NCI-H1930 (cell line): ENCODE data around the gene ARRDC1.

Experiments used
- DNase-seq, 2 experiments: peaks; one replicate each; lab custom pipeline; 2025; lab: John Stamatoyannopoulos, UW

ARRDC1 gene

DNA sequence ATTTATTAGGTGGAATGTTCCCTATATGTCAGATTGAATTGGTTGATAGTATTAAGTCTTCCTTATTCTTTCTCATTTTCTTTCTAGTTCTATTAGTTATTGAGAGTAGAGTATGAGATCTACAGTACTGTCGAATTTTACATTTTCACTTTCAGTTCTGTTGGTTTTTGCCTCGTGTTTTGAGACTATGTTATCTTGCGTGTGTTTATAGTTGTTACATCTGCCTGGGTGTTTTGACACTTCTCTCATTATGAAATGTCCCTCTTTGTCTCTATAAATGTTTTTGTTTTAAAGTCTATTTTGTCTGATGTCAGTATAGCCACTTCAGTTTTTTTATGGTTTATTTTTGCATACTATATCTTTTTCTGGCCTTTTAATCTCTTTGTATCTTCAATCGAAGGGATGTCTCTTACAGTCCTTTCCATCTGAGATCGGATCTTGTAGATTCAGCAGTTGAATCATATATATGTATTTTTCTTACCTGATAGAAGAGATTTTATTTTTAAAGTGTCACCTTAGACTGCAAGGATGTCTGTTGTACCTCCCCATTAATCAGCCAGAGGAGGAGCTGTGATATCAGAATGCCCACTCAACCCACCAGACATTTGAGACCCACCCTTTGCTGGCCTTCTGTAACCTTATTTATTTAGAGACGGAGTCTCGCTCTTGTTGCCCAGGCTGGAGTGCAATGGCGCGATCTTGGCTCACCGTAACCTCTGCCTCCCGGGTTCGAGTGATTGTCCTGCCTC lies 34.0 kb downstream of the ARRDC1 start:
- no peak for DNase-seq

DNA sequence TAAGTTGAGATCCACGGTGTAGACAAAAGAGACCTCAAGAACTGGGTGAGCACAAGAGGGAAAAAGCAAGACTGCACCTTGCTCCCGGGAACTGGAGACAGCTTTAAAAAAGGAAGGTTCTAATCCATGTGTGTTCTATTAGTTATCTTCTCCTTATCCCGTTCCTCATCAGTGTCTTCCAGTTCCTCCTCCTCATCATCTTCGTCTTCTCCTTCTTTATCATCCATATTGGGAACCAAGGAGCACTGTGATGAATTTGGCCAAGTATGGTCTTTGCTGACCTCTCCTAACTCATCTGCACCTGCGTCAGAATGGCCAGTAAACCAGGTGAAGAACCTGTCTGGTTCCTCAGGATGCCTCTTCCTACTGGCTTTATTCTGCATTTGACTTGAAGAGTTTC lies 35.4 kb downstream of the ARRDC1 start:
- DNase-seq: no peak

DNA sequence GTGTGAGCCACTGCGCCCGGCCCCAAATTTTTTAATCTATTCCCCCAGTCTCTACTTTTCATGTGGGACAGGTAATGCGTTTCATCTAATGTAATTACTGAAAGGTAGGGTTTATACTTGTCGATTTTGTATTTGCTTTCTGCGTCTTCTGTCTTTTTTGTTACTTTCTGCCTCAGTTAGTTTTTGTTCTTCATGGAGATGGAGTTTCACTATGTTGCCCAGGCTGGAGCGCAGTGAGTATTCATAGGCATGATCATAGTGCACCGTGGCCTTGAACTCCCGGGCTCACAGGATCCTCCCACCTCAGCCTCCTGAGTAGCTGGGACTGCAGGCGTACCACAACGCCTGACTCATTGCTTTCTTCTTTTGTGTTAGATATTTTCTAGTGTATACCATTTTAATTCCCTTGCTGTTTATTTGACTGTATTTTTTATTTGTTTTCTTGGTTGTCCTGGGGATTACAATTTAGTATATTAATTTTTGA lies 36.7 kb downstream of the ARRDC1 start:
- DNase-seq: no peak

DNA sequence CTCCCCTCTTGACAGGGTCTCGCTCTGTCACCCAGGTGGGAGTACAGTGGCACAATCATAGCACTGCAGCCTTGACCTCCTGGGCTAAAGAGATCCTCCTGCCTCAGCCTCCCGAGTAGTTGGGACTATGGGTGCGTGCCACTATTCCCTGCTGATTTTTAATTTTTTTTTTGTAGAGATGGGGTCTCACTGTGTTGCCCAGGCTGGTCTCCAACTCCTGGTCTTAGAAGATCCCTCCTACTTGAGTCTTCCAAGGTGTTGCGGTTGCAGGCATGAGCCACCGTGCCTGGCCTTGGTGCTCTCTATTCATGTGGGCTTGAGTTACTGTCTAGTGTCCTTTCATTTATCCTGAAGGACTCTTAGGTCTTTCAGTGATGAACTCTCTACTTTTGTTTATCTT lies 37.4 kb downstream of the ARRDC1 start:
- no peak for DNase-seq

DNA sequence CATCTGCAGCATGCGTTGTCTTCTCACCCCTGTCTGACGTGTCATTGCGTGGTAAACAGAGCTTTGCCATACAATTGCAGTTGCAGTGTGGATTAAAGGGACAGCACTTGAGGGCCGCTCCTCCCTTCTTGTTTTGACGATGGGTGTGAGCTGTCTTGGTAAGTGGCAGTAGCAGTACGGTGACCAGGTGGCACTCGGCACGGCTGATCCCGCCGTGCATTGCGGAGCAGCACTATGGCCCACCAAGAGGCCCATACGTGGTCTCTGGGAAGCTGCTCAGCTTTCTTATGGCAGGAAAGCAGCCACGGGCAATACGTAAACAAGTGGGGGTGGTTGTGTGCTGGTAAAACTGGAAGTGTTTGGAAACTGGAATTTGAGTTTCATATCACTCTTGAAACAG lies 38.4 kb downstream of the ARRDC1 start:
- no peak for DNase-seq

DNA sequence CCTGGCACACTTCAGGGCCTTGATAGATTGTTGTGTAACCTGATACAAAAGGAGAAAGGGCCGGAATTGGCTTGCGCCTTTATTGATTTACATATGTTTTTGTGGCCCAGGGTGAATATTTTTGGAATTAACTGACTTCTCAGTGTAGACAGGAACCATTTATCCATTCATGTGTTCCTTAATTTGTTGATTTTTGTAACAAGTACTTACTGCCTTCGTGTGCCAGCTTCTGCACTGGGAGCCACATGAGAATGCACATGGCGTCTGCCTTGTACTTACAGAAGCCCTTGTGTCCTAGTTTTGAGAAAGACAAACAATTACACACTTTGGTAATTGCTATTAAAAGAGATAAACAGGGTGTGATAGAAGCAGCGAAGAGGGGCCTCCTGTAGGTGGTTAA lies 39.7 kb downstream of the ARRDC1 start:
- no peak for DNase-seq

DNA sequence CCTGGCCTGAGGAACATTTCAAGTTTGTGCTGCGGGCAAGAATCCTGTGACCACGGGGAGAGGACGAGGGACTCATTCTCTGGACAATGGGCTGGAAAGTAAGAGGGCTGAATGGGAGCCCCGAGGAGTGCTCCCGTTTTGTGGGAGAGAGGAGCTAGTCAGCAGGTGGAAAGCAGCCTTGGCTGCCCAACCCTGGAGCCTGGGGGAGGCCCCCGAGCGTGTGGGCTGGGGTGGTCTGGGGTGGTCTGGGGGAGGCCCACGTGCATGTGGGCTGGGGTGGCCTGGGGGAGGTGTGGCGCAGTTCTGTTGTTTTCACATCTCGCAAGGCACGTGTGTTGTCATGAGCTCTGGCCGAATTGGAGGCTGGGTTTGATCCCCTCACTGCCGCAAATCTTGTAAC lies 40.9 kb downstream of the ARRDC1 start:
- no peak for DNase-seq

DNA sequence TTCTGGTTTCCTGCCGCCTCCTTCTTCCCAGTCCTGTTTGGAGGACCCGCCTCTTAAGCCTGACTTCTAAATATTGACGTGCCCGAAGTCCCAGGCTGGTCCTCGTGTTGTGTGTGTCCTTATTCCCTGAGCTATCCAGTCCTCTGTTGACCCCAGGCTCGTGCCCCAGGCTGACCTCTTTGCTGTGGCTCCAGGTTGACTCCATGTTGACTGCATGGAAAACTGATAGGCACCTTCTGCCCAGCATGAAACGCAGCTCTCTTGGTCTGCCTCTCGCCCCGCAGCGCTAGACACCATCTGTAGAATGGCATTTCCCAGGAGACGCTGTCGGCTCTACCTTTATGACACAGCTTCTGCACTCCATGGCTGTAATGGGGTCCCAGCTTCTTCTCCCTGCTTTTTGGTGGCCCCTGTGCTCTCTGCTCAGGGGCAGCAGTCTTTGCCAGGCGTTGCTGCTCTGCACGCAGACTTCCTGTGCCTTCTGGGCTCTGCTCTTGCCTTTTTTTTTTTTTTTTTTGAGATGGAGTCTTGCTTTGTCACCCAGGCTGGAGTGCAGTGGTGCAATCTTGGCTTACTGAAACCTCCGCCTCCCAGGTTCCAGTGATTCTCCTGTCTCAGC lies 41.7 kb downstream of the ARRDC1 start:
- DNase-seq: no peak

DNA sequence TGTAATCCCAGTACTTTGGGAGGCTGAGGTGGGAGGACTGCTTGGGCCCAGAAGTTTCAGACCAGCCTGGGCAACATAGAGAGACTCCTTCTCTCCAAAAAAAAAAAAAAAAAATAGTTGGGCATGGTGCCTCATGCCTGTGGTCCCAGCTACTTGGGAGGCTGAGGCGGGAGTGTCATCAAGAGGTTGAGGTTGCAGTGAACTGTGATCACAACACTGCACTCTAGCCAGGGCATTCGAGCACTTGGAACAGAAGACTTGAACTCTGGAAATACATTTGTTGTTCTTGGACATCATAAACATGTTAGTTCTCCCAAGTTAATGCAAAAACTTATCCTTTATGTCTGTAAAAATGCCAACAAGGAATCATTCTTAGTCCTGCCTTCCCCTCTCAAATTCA lies 42.9 kb downstream of the ARRDC1 start:
- no peak for DNase-seq

DNA sequence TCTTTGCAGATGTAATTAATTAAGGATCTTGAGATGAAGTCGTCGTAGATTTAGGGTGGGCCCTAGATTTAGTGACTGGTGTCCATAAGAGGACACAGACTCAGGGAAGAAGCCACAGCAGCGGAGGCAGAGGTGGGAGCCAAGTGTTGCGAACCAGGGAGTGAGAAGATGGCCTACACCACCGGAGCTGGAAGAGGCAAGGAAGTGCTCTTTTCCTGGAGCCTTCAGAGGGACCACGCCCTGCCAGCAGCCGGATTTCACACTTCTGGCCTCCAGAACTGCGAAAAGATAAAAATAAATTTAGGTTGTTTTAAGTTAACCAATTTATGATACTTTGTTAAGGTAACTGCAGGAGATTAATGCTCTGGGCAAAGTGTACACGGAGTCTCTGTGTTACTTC lies 44.1 kb downstream of the ARRDC1 start:
- no peak for DNase-seq

DNA sequence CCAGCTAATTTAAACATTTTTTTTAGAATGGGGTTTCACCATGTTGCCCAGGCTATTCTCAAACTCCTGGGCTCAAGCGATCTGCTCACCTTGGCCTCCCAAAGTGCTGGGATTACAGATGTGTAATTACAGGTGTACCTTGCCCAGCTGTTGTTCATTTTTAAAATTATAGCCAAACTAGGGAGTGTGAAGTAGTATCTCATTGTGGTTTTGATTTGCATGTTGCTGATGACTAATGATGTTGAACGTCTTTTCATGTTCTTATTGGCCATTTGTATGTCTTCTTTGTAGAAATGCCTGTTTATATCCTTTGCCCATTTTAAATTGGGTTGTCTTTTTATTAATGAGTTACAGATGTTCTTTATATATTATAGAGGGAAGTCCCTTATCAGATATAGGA lies 44.8 kb downstream of the ARRDC1 start:
- no peak for DNase-seq

DNA sequence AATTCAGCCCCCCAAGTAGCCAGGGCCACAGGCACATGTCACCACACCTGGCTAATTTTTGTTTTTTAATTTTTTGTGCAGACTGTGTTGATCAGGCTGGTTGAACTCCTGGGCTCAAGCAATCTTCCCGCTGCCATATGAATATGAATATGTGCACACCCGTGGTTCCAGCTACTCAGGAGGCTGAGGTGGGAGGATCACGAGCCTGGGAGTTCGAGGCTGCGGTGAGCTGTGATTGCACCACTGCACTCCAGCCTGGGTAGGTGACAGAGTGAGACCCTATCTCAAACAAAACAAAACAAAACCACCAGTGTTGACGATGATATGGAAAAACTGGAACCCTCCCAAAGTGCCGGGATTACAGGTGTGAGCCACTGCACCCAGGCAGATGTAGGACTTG lies 45.3 kb downstream of the ARRDC1 start:
- DNase-seq: no peak

DNA sequence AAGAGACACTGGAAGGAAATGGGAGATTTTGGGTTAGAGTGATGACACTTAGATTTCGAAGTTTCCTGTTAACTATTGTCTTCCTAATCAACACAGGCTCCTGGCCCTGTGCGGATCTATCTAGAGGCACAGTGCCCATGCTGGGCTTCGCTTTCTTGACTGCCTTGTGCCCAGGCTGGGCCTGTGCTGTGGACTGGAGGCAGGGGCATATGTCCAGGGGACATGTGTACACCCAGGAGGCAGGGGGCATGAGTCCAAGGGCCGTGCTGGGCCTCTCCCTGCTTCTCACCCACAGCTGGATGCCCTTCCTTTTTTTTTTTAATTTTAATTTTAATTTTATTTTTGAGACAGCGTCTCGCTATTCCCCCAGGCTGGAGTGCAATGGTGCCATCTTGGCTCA lies 50.9 kb downstream of the ARRDC1 start:
- DNase-seq: no peak

DNA sequence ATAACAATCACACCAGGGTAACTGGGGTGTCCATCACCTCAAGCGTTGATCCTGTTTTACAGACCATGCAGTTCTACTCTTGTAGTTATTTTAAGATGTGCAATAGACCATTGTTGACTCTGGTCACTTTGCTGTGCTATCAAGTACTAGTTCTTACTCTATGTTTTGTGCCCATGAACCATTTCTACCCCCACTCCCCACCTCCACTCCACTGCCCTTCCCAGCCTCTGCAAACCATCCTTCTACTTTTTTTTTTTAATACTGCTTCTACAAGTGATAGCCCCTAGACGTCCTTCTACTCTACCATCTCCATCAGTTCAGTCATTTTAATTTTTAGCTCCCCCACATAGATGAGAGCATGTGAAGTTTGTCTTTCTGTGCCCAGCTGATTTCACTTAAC lies 52.1 kb downstream of the ARRDC1 start:
- DNase-seq: no peak

DNA sequence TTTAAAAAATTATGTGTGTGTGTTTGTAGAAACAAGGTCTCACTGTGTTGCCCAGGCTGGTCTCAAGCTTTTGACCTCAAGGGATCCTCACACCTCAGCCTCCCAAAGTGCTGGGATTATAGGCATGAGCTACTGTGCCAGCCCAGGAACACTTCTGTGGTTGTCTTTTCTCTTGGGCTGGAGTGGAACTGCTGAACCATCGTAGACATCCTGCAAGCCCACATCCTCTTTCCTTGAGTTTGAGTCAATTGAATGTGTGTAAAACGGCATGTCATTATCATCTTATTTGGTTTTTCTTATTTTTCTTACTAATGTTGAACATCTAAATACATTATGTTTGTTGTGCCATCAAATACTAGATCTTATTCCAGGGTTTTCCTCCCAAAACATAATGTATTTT lies 53.3 kb downstream of the ARRDC1 start:
- DNase-seq: no peak

DNA sequence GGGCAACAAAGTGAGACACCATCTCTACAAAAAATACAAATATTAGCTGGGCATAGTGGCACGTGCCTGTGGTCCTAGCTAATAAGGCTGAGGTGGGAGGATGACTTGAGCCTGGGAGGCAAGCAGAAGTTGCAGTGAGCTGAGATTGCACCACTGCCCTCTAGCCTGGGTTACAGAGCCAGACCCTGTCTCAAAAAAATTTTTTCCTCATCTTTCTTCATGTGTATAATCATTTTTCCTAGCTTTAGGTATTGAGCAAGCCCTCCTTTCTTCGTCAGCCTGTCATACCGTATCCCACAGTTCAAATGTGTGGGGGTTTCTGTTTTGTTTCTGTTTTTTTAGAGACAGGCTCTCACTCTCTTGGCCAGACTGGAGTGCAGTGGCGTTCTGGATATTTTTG lies 54.7 kb downstream of the ARRDC1 start:
- no peak for DNase-seq

DNA sequence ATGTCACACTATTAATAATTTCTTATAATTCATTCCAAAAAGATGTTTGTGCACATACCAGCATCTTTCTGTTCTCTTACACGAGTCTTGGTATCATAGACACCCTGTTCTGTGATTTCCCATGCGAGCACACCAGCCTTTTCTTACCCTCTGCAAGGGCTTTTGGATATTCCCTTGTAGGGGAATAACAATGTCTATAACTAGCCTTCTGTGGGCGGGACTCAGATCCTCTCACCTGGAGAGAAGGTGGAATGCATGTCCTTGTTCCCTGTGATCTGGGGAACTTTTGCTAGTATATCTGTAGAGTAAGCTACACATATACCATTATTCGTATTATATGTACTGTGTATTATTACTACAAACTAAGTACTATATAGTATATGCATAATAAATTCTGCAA lies 58.1 kb downstream of the ARRDC1 start:
- no peak for DNase-seq

DNA sequence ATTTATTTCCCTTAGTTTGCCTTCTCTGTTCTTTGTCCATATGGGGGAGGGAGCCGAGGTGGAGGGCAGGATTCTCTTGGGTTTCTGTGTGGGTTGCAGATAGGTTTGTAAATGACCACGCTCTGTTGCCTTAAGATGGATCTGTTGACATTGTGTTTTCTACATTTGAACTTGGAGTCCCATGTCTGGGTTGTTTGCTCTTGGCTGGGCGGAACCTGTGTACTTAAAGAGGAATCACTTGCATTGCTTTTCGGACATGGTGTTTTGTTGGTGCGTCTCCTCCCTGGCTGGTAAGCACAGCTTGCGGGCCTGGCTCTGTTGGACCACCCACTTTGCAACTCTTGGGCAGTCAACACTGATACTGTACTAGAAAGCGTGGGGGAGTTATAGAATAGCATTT lies 59.2 kb downstream of the ARRDC1 start:
- no peak for DNase-seq
